Measurements from ENCODE around the gene U2AF1L4. TPM values are rescaled to one million over a fixed set of nuclear protein-coding genes. Genes with fewer than 3 reads are reported as not detected.
A peak's percentile ranks its signal among the peaks of the same experiment; 100 is the strongest.

Gene U2AF1L4
- total RNA-seq, 4 donors from 2014 or later = 12.6 to 20.0 (median 18.5) TPM

- no peak overlapping the region for H3K4me3 ChIP-seq (ENCODE audit: low read depth, poor library complexity, severe bottlenecking)
- peak in 1 of 2 donors; percentile 84 for DNase-seq (ENCODE audit: low spot score in 2 of 2)
- 95 to 96% methylated on average over 20 of the region's 20 CpGs for WGBS, 2 donors
- intact Hi-C loops (cut with DNase I; ENCODE audit: low total_unique reads) = no loop called here
- TF ChIP-seq POLR2A (IDR thresholded peaks at IDR 0.05) = no peak
- TF ChIP-seq, protein P1, sequence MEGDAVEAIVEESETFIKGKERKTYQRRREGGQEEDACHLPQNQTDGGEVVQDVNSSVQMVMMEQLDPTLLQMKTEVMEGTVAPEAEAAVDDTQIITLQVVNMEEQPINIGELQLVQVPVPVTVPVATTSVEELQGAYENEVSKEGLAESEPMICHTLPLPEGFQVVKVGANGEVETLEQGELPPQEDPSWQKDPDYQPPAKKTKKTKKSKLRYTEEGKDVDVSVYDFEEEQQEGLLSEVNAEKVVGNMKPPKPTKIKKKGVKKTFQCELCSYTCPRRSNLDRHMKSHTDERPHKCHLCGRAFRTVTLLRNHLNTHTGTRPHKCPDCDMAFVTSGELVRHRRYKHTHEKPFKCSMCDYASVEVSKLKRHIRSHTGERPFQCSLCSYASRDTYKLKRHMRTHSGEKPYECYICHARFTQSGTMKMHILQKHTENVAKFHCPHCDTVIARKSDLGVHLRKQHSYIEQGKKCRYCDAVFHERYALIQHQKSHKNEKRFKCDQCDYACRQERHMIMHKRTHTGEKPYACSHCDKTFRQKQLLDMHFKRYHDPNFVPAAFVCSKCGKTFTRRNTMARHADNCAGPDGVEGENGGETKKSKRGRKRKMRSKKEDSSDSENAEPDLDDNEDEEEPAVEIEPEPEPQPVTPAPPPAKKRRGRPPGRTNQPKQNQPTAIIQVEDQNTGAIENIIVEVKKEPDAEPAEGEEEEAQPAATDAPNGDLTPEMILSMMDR (IDR thresholded peaks at IDR 0.05) = no peak
Measured at GRCh38 chr19:35752746-35753350, 7.6 kb upstream of the U2AF1L4 start.

DNA sequence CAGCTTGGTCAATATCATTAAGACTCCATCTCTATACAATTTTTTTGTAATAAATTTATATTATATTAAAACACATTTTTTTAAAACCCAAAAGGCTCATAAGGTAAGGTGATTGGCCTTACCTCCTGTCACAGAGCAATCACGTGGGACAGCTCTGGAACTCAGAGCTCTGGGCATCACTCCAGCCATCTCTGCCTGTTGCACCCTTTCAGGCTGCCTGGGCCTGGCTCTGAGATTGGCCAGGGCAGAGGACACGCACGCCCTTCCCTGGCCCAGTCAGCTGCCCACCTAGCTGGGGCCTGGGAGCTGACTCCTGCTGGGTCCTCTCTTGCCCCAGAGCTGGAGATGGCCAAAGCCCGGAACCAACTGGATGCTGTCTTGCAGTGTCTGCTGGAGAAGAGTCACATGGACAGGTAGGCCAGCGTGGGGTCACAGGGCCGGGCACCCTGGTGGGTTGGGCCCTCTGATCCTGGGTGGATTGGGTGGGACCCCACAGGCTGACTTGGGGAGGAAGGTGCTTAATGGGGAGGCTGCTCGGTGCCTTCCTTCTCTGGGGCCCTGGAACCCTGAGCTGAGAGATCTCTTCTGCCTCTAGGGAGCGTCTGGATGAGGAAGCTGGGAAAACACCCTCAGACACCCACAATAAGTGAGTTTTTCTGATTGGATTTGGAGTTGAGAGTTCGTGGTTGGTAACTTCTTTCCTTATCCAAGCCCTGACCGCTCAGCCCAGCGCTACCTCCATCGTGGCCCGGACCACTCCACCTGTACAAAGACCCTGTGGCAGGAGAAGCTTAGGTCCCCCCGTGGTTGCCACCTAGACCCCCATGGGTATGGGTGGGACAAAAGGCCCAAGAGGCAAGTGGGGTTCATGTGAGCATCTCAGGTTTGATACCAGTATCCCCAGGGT is 6.9 kb upstream of the U2AF1L4 start:
- WGBS, 2 donors = 86 to 89% methylated on average over 11 to 13 of the region's 14 CpGs
- intact Hi-C loops (cut with DNase I; ENCODE audit: low total_unique reads) = no loop called here
- H3K4me3 ChIP-seq (ENCODE audit: low read depth, poor library complexity, severe bottlenecking) = no peak overlapping the region
- no peak for TF ChIP-seq POLR2A (IDR thresholded peaks at IDR 0.05)
- TF ChIP-seq, protein P1 (IDR thresholded peaks at IDR 0.05) = no peak
- DNase-seq (ENCODE audit: low spot score in 2 of 2) = no peak

GRCh38 chr19:35750167-35750566 is 4.9 kb upstream of the U2AF1L4 start:
- intact Hi-C loops (cut with DNase I; ENCODE audit: low total_unique reads) = no loop called here
- TF ChIP-seq, protein P1 (IDR thresholded peaks at IDR 0.05) = no peak
- TF ChIP-seq POLR2A (IDR thresholded peaks at IDR 0.05) = no peak
- no peak overlapping the region for H3K4me3 ChIP-seq (ENCODE audit: low read depth, poor library complexity, severe bottlenecking)
- DNase-seq (ENCODE audit: low spot score in 2 of 2) = no peak
- 77 to 89% methylated on average over 5 of the region's 5 CpGs for WGBS, 2 donors

DNA sequence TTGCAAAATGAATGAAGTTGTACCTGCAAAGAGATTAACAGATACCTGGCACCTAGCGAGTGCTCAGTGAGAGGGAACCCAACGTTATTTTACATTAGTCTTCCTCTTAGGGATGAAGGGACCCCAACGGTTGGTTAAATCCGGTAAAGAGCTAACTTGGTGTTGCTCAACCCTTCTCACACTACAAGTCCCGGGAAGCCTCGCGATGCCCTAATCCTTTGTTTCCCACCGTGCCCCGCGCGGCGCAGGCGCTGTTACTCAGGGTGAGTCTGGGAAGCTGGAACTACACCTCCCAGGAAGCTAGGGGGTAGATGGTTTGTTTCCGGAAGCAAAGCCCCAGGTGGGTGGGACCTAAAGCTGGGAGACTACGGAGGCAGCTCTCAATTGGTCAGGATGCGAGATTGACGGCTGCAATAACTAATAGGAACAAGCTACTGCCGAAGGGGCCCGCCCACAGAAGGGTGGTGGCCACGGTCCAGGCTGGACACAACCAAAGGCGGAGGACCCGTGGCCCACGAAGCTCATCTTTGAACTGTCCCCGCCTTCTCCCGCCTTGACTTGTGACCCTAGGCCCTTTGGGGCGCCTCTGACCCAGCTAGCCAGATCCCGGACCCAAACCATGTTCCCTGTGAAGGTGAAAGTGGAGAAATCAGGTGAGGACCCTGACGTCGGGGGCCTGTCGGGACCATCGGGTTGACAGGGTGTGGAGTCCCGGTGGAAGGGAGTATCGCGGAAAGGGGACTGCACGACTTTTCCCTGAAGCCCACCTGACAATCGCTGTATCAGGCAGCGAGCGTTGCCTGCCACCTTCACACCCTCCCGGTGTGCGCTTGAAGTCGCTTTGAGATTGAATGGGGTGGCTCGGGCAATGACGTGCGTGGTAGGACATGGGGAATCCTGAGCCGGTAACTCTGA is 3.1 kb upstream of the U2AF1L4 start, which contains the start of gene LIN37:
Gene LIN37 (plus strand): TSS at position 471 of the 915 bp plus-strand sequence. CDS start 149 bp downstream, at position 620.
- 1% methylated on average over 45 of the region's 45 CpGs for WGBS, 2 donors
- intact Hi-C loops (cut with DNase I; ENCODE audit: low total_unique reads) = no loop called here

GRCh38 chr19:35746531-35746930 is 1.3 kb upstream of the U2AF1L4 start:
- H3K4me3 ChIP-seq (ENCODE audit: low read depth, poor library complexity, severe bottlenecking) = no peak overlapping the region
- intact Hi-C loops (cut with DNase I; ENCODE audit: low total_unique reads) = no loop called here
- TF ChIP-seq POLR2A (IDR thresholded peaks at IDR 0.05) = no peak
- TF ChIP-seq, protein P1 (IDR thresholded peaks at IDR 0.05) = no peak
- no peak for DNase-seq (ENCODE audit: low spot score in 2 of 2)
- 85 to 92% methylated on average over 5 of the region's 5 CpGs for WGBS, 2 donors

More for the DNA sequence above, 3.1 kb upstream of the U2AF1L4 start, which contains the start of gene LIN37:
- peak; percentile 100 for DNase-seq (ENCODE audit: low spot score in 2 of 2)
- peak within 1 kb of the TSS; percentile 48 for H3K4me3 ChIP-seq (ENCODE audit: low read depth, poor library complexity, severe bottlenecking)
- peak in 1 of 2 donors; percentile 57 for TF ChIP-seq POLR2A (IDR thresholded peaks at IDR 0.05)
- TF ChIP-seq, protein P1 (IDR thresholded peaks at IDR 0.05) = no peak
